B cell (primary cell): ENCODE measurements around the gene SRSF2. TPM values are rescaled to one million over a fixed set of nuclear protein-coding genes. Genes with fewer than 3 reads are reported as not detected.

Experiments
- ATAC-seq: fragments of 200-7000 bp; cut with Tn5 transposase; one replicate; pipeline ENCODE4 v1.10.0; 2021; ENCODE audit warnings: low read depth, mild to moderate bottlenecking, moderate number of reproducible peaks, moderate library complexity
- CTCF ChIA-PET: fragments of 350-600 bp; sonication (Branson Sonifier 250); formaldehyde crosslinking; loops from one replicate; lab custom pipeline; 2021; ENCODE audit warnings: antibody characterized with exemption, inconsistent platforms; lab: Charles Lee
- POLR2A ChIA-PET: fragments of 350-600 bp; sonication (Branson Sonifier 250); formaldehyde crosslinking; loops from one replicate; lab custom pipeline; 2021; ENCODE audit warnings: antibody characterized with exemption; lab: Charles Lee
- DNase-seq: peaks from one replicate; pipeline ENCODE4 v3.0.0; 2013
- H2AFZ ChIP-seq: 2 replicates; pipeline ENCODE4 v1.6.1; 2012; ENCODE audit warnings: mild to moderate bottlenecking, low read depth, low read length; ENCODE audit not compliant: insufficient read depth, poor library complexity, severe bottlenecking
- H3K27ac ChIP-seq, 2 donors: 1 replicate in 1 of 2; 2 replicates in 1 of 2; pipeline ENCODE4 v1.5.1; 2012 to 2013; ENCODE audit warnings: low read length in 2 of 2, mild to moderate bottlenecking in 2 of 2, moderate library complexity in 1 of 2
- H3K27me3 ChIP-seq, 4 experiments: fragments of 200-600 bp in 1 of 4; sonication (generic) in 1 of 4; replicated peaks in 1 of 4; 1 replicate in 2 of 4; 2 replicates in 2 of 4; pipeline versions ENCODE4 v1.6.1 to v1.7.0; 2013 to 2016; ENCODE audit warnings: low read length in 3 of 4, mild to moderate bottlenecking in 2 of 4, mixed read lengths in 1 of 4, moderate library complexity in 1 of 4; ENCODE audit not compliant: insufficient read depth in 4 of 4, control insufficient read depth in 3 of 4; ENCODE audit errors: control extremely low read depth in 1 of 4
- H3K36me3 ChIP-seq, 2 experiments: replicated peaks in 1 of 2; 1 replicate in 1 of 2; 2 replicates in 1 of 2; pipeline versions ENCODE4 v1.6.1 to v1.7.1; 2013; ENCODE audit warnings: low read length in 1 of 2; ENCODE audit not compliant: insufficient read depth in 2 of 2, control insufficient read depth in 1 of 2; ENCODE audit errors: control extremely low read depth in 1 of 2, extremely low read depth in 1 of 2
- H3K4me1 ChIP-seq, 2 donors: fragments of 200-600 bp in 1 of 2; sonication (generic) in 1 of 2; 1 replicate in 1 of 2; 2 replicates in 1 of 2; pipeline versions ENCODE4 v1.5.1 to v1.6.1; 2013 to 2017; ENCODE audit warnings: low read length in 2 of 2; ENCODE audit not compliant: control insufficient read depth in 2 of 2, insufficient read depth in 2 of 2
- H3K4me2 ChIP-seq: replicated peaks from 2 replicates; pipeline ENCODE3; 2012; ENCODE audit warnings: mild to moderate bottlenecking, low read depth, low read length; ENCODE audit not compliant: poor library complexity, severe bottlenecking
- H3K4me3 ChIP-seq, 5 experiments: fragments of 200-600 bp in 1 of 5; sonication (generic) in 1 of 5; 1 replicate in 3 of 5; 2 replicates in 2 of 5; pipeline versions ENCODE4 v1.5.1 to v1.7.0; 2011 to 2016; ENCODE audit warnings: low read length in 4 of 5, mild to moderate bottlenecking in 4 of 5, low read depth in 2 of 5, control low read depth in 1 of 5, moderate library complexity in 1 of 5; ENCODE audit not compliant: insufficient read depth in 1 of 5; ENCODE audit errors: control extremely low read depth in 1 of 5, extremely low read depth in 1 of 5
- H3K79me2 ChIP-seq: fragments of 200-600 bp; sonication (generic); one replicate; pipeline ENCODE4 v1.6.0; 2016; ENCODE audit warnings: low read length; ENCODE audit not compliant: control insufficient read depth, insufficient read depth
- H3K9ac ChIP-seq: fragments of 200-600 bp; sonication (generic); 2 replicates; pipeline ENCODE4 v1.6.1; 2017; ENCODE audit warnings: mild to moderate bottlenecking, low read length, moderate library complexity
- H3K9me3 ChIP-seq, 3 donors: one replicate each; pipeline versions ENCODE4 v1.6.1 to v1.7.1; 2013; ENCODE audit warnings: low read length in 2 of 3; ENCODE audit not compliant: control insufficient read depth in 2 of 3, insufficient read depth in 1 of 3; ENCODE audit errors: control extremely low read depth in 1 of 3
- H4K20me1 ChIP-seq: 2 replicates; pipeline ENCODE4 v1.6.0; 2012; ENCODE audit warnings: mild to moderate bottlenecking, low read length; ENCODE audit not compliant: insufficient read depth, control insufficient read depth, poor library complexity, severe bottlenecking
- H3K27ac Mint-ChIP-seq: one replicate; pipeline ENCODE4 v1.8.0; 2021; ENCODE audit warnings: mixed read lengths
- H3K27me3 Mint-ChIP-seq: one replicate; pipeline ENCODE4 v1.8.0; 2021; ENCODE audit warnings: mixed read lengths
- H3K4me1 Mint-ChIP-seq: one replicate; pipeline ENCODE4 v1.8.0; 2021; ENCODE audit warnings: mixed read lengths
- H3K4me3 Mint-ChIP-seq: one replicate; pipeline ENCODE4 v1.8.0; 2021; ENCODE audit warnings: mixed read lengths
- H3K9me3 Mint-ChIP-seq: one replicate; pipeline ENCODE4 v1.8.0; 2022; ENCODE audit warnings: mixed read lengths; ENCODE audit not compliant: insufficient read depth
- CTCF ChIP-seq: fragments of 200-600 bp; IDR thresholded peaks from one replicate; pipeline ENCODE4 v1.8.0; 2022; ENCODE audit warnings: antibody characterized with exemption, mild to moderate bottlenecking
- EZH2 ChIP-seq: IDR thresholded peaks from 2 replicates; pipeline ENCODE4 v1.6.1; 2012; ENCODE audit warnings: borderline replicate concordance, low read depth, mild to moderate bottlenecking, moderate library complexity, low read length; ENCODE audit not compliant: insufficient read depth, poor library complexity, severe bottlenecking
- WGBS: methylation state at CpG from one replicate; pipeline ENCODE4 v1.1.5; 2013; ENCODE audit warnings: missing lambda C conversion rate; ENCODE audit not compliant: insufficient coverage; 5-methylcytosine and 5-hydroxymethylcytosine counted together
- intact Hi-C: fragments of 100-400 bp; cut with micrococcal nuclease; formaldehyde crosslinking; loops from one replicate; pipeline ENCODE4 v1.10.0; 2022
- polyA plus RNA-seq: library from polyadenylated mRNA; depleted of rRNA; stranded (reverse); fragments of >200 nt; gene quantifications from 2 replicates; pipeline ENCODE4 v1.2.3, GENCODE V29; 2012
- total RNA-seq, 2 donors: library from RNA; stranded (reverse); fragments of 120-200 nt in 1 of 2; gene quantifications; 1 replicate in 1 of 2; 2 replicates in 1 of 2; pipeline versions ENCODE4 v1.2.3 to v1.2.4, GENCODE V29; 2013 to 2022

Gene SRSF2
- total and polyA plus RNA-seq, 2 donors (not counting 1 experiment from before 2014, with no cell fraction given), result 362 to 764 TPM

- peaks cover 50% of the 10 kb centered on the region for H3K4me1 Mint-ChIP-seq
- H3K27me3 Mint-ChIP-seq, result no peaks in the 10 kb centered on the region
- peak within 1 kb of the TSS; percentile 99 for H3K27ac Mint-ChIP-seq
- Histone ChIP-seq H3K27ac (peak within 1 kb of the TSS; percentile 98 to 99), H4K20me1 (peaks cover 39% of the 10 kb centered on the region), H3K79me2 (peaks cover 75% of the 10 kb centered on the region), H2AFZ (peak within 1 kb of the TSS; percentile 77), H3K36me3 (peaks cover 0 to 39% of the 10 kb centered on the region in 2 experiments), H3K4me3 (peak within 1 kb of the TSS; percentile 67 to 92 (median 84)), H3K4me2 (peak within 1 kb of the TSS; percentile 95), H3K27me3 (no peaks in the 10 kb centered on the region), H3K9me3 (no peaks in the 10 kb centered on the region), H3K9ac (peak within 1 kb of the TSS; percentile 99), H3K4me1 (peaks cover 30 to 52% of the 10 kb centered on the region in 2 donors)
- TF ChIP-seq EZH2 (no peak), CTCF (no peak)
- CTCF ChIA-PET, result interaction anchor here (1.0 to 6.3 kb wide), 5 partner anchors 10 to 362 kb away, joined by 3 to 56 read pairs (median 5); partner anchors contain the start of genes MFSD11 and SRSF2
- DNase-seq, result no peak
- WGBS, result under 1% methylated on average over 60 of the region's 60 CpGs
- H3K4me3 Mint-ChIP-seq, result peak within 1 kb of the TSS; percentile 99
- no peaks in the 10 kb centered on the region for H3K9me3 Mint-ChIP-seq
- POLR2A ChIA-PET, result interaction anchor here (0.7 to 5.6 kb wide), 2 partner anchors 11 to 55 kb away, joined by 4 to 75 read pairs; partner anchors contain the start of genes MFSD11 and SRSF2
- intact Hi-C loops, result loop anchor here (1.0 to 5.0 kb wide), 7 partner anchors 11 to 942 kb away; partner anchors contain the start of genes MXRA7, SRSF2, UBE2O and UNK
- ATAC-seq, result peak; percentile 83
Observed at GRCh38 chr17:76726231-76726775, 10.8 kb downstream of the SRSF2 start, which contains the start of gene JMJD6. Gene JMJD6, minus strand, starts transcription at chr17:76726606. Its CDS starts 131 bp downstream, at chr17:76726475.
